Bronchial epithelial cell (primary cell): Measurements from ENCODE around the gene STRBP. TPM values are rescaled to one million over a fixed set of nuclear protein-coding genes. Genes with fewer than 3 reads are reported as not detected.
"Not testable (repeated sequence)": the region's sequence is repeated elsewhere in the genome, so short reads cannot be mapped to it uniquely, and the experiment has no call there.

Experiments
- DNase-seq: peaks from one replicate; pipeline ENCODE4 v3.0.0-alpha.2; 2010; ENCODE audit warnings: low read depth
- FAIRE-seq: peaks from 2 replicates; lab custom pipeline; 2011; peaks lifted over from hg19 to GRCh38; lab: Jason Lieb, UNC
- H3K27me3 ChIP-seq: 2 replicates; pipeline ENCODE4 v1.5.1; 2011; ENCODE audit warnings: low read length; ENCODE audit not compliant: control insufficient read depth, insufficient read depth
- H3K36me3 ChIP-seq: 2 replicates; pipeline ENCODE4 v1.5.1; 2011; ENCODE audit warnings: low read length; ENCODE audit not compliant: control insufficient read depth, insufficient read depth
- H3K4me3 ChIP-seq: 2 replicates; pipeline ENCODE4 v1.5.1; 2011; ENCODE audit warnings: mild to moderate bottlenecking, low read depth, low read length, control low read depth
- total RNA-seq: library from RNA; depleted of rRNA; stranded (reverse); fragments of >200 nt; gene quantifications from 2 replicates; pipeline ENCODE4 v1.2.1, GENCODE V29; 2014
- TF ChIP-seq, protein P1 (sequence below): IDR thresholded peaks from 2 replicates; pipeline ENCODE4 v1.5.1; 2011; ENCODE audit warnings: mild to moderate bottlenecking, moderate library complexity, low read length, control low read depth, inconsistent platforms; ENCODE audit not compliant: insufficient read depth, severe bottlenecking

STRBP gene
- total RNA-seq, 1 donor from 2014 or later = 15.0 TPM

DNA sequence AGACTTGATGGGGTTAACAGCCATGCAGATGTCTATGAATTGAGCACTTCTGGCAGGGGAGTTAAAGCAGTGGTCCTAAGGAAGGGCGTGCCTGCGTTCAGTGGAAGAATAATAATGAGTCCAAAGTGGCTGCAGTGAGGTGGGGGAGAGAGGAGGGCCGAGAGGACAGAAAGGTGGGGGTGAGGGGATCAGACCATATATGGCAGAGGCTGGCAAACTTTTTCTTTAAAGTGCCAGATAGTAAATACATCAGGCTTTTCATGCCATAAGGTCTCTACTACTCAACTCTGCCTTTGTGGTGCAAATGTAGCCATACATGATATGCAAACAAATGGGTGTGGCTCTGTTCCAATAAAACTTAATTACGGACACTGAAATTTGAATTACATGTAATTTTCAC, 77.1 kb downstream of the STRBP start:
- TF ChIP-seq, protein P1, sequence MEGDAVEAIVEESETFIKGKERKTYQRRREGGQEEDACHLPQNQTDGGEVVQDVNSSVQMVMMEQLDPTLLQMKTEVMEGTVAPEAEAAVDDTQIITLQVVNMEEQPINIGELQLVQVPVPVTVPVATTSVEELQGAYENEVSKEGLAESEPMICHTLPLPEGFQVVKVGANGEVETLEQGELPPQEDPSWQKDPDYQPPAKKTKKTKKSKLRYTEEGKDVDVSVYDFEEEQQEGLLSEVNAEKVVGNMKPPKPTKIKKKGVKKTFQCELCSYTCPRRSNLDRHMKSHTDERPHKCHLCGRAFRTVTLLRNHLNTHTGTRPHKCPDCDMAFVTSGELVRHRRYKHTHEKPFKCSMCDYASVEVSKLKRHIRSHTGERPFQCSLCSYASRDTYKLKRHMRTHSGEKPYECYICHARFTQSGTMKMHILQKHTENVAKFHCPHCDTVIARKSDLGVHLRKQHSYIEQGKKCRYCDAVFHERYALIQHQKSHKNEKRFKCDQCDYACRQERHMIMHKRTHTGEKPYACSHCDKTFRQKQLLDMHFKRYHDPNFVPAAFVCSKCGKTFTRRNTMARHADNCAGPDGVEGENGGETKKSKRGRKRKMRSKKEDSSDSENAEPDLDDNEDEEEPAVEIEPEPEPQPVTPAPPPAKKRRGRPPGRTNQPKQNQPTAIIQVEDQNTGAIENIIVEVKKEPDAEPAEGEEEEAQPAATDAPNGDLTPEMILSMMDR = no peak

DNA sequence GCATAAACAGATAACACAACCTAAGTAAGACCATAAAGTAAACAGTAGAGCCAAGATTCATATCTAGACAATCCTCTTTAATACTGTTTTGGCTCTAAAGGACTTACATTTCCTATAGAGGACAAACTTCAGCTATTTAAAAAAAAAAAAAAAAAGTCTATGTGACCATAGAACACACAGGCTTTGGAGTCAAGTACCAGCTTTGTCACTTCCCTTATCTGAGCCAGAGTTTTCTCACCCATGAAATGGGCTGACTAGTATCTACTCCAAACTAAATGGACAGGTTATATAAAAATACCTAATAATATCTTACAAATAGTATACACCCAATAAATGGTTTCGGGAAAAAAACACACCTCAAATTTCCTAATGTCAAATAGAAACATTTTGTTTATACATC, 81.3 kb downstream of the STRBP start:
- TF ChIP-seq, protein P1 = no peak
- FAIRE-seq (no peak), DNase-seq (no peak)
- Histone ChIP-seq H3K36me3 (no peaks in the 10 kb centered on the region), H3K27me3 (no peaks in the 10 kb centered on the region), H3K4me3 (no peak overlapping the region)

More for the DNA sequence above, 77.1 kb downstream of the STRBP start:
- no peaks in the 10 kb centered on the region for H3K27me3 ChIP-seq
- FAIRE-seq (no peak), DNase-seq (no peak)
- H3K4me3 ChIP-seq = no peak overlapping the region
- no peaks in the 10 kb centered on the region for H3K36me3 ChIP-seq

DNA sequence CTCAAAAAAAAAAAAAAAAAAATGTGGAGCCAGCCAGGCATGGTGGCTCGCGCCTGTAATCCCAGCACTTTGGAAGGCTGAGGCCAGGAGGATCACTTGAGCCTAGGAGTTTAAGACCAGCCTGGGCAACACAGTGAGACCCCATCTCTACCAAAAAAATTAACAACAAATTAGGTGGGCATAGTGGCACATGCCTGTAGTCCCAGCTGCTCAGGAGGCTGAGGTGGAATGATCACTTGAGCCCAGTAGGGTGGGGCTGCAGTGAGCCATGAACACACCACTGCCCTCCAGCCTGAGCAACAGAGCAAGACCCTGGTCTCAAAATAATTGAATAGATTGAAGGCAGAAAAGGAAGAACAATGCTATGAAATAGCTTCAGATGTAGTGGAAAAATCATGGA, 82.4 kb downstream of the STRBP start:
- H3K36me3 ChIP-seq, H3K27me3 ChIP-seq, FAIRE-seq, DNase-seq, H3K4me3 ChIP-seq: not testable (repeated sequence)

DNA sequence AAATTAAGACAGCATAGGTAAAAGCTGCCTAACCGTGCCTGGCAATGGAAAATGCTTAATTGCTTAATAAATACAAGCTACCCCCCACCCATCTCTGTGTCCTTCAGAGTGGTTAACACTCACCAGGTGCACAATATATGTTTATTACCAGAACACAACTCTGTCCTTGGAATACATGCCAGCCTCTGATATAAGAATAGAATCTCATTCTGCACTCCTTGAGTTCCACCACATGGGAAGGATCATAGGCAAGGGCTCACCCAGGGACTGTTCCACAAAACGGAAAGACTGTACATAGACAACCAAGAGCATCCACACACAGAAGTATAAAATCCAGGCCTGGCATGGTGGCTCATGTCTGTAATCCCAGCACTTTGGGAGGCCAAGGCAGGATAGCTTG, 91.4 kb downstream of the STRBP start:
- no peaks in the 10 kb centered on the region for H3K27me3 ChIP-seq
- no peak for DNase-seq
- H3K4me3 ChIP-seq = no peak overlapping the region
- TF ChIP-seq, protein P1 = no peak
- no peak for FAIRE-seq
- no peaks in the 10 kb centered on the region for H3K36me3 ChIP-seq

DNA sequence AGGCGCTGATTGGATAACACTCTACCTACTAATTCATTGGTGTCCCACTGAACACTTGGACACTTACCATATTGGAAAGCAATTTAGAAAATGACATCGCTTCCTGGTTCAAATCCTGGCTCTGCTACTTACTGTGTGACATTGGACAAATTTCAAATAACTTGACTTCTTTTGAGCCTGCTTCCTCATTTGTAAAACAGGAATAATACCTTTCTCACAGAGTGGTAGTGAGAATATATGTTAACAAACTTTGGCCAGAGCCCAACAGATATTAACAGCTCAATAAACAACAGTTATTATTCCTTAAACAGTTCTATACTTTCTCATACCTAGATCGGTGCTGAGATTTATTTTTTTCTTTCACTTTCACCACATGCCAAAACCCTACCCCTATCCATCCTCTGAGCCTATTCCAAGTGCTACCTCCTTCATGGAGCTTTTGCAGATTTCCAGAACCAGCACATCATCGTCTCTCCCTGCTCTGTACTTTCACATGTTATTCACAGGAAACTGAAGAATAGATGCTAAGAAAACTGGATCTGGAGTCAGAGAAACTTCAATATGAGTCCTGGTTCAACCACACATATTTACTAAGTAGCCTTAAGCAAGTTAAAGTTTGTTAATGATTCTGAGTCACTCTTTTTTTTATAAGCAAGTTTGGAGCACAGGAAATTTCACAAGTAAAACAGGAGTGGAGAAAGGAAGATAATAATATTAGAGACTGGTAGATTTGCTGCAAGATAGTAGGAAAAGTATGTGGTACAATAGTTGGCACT, 92.3 kb downstream of the STRBP start:
- H3K36me3 ChIP-seq = no peaks in the 10 kb centered on the region
- FAIRE-seq = no peak
- H3K27me3 ChIP-seq = no peaks in the 10 kb centered on the region
- TF ChIP-seq, protein P1 = no peak
- H3K4me3 ChIP-seq = no peak overlapping the region
- peak; percentile 73 for DNase-seq

DNA sequence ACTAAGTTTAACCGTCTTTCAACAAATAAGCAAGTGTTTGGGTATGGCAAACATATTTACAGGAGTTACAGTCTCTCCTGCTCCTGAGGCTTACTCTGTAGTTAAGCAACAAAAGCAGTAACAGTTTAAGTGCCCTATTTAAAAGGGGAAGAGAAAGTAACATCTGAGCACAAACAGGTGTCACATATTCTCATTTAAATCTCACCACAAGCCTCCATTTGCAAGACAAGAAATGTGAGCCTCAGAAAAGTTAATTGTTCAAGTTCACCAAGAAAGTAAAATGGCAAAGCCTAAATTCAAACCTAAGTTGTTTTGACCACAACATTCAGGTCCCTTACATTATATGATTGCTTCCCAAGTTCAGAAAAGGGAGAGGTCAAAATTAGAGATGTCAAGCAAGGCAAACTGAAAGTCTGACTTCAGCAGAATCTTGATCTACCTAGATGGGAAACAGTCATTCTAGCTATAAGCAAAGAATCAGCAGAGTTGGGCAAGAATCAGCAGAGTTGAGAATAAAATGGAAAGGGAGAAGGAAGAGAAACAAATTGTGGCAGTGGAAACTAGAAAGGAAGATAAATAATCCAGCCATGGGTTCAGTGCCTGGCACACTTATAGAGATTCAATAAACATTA, 93.4 kb downstream of the STRBP start:
- FAIRE-seq (no peak), DNase-seq (no peak)
- TF ChIP-seq, protein P1 = no peak
- no peak overlapping the region for H3K4me3 ChIP-seq
- H3K36me3 ChIP-seq = no peaks in the 10 kb centered on the region
- H3K27me3 ChIP-seq = no peaks in the 10 kb centered on the region
